Activated CD4-positive, CD25-positive, alpha-beta regulatory T cell treated with anti-CD3 and anti-CD28 coated beads, Interleukin-2, amount 50 U/mL, for 24 hours (primary cell): ENCODE measurements around the gene KPNA1.

Experiments
- ATAC-seq, 2 donors: fragments of 150-1000 bp; cut with Tn5 transposase; one replicate each; pipeline ENCODE4 v1.10.0; 2021; ENCODE audit warnings: mild to moderate bottlenecking in 1 of 2, moderate library complexity in 1 of 2

KPNA1 gene

GRCh38 chr3:122374034-122374433 lies 140.7 kb downstream of the KPNA1 start:
- no peak for ATAC-seq
